ENCODE measurements around the gene KIDINS220. TPM values are rescaled to one million over a fixed set of nuclear protein-coding genes. Genes with fewer than 3 reads are reported as not detected.
A peak's percentile ranks its signal among the peaks of the same experiment; 100 is the strongest.

KIDINS220 gene
- total and polyA plus RNA-seq, 9 of the 15 experiments (the other 6 are each of a cell fraction or from before 2014, with no cell fraction given): 15.2 to 48.0 (median 34.4) TPM

DNA sequence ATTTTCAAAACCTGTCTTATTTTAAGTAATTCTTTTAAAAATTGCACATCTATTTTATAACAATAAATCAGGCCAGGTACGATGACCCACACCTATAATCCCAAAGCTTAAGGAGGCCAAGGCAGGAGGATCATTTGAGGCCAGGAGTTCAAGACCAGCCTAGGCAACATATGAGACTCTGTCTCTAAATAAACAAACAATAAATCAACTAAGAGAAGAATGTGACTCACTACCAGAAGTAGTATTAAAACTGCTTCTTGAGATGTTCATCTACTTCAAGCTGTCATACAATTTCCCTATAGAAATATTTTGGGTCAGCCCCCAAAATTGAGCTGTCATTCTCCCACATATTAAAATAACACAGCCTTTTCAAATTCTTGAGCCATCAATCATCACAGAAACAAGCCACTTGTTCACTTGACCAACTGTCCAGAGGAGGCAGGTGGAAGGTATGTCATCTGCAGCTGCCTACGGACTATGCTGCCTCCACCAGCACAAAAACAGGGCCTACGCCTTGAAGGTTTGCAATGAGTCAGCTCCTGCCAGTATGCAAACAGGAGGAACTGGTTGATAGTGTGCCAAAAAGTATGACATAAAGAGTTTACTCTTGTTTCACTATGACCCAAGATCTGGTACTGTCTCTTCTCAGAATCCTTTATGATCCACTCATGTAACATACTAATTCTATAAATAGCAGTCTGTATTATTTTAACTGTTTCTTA, 33.6 kb downstream of the KIDINS220 start (continued):
- TF ChIP-seq, protein P1, sequence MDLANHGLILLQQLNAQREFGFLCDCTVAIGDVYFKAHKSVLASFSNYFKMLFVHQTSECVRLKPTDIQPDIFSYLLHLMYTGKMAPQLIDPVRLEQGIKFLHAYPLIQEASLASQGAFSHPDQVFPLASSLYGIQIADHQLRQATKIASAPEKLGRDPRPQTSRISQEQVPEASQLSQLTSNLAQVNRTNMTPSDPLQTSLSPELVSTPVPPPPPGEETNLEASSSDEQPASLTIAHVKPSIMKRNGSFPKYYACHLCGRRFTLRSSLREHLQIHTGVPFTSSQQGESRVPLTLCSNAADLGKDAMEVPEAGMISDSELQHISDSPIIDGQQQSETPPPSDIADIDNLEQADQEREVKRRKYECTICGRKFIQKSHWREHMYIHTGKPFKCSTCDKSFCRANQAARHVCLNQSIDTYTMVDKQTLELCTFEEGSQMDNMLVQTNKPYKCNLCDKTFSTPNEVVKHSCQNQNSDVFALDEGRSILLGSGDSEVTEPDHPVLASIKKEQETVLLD (IDR thresholded peaks at IDR 0.05): no peak
- no peak for TF ChIP-seq ZNF561 (CRISPR knock-in tag; conservative IDR thresholded peaks at IDR 0.05)
- no peak for TF ChIP-seq MNT (conservative IDR thresholded peaks at IDR 0.05)
- peak; percentile 46 for TF ChIP-seq TFAP4 (CRISPR knock-in tag; IDR thresholded peaks at IDR 0.05; ENCODE audit: borderline replicate concordance)
- TF ChIP-seq, protein P2, sequence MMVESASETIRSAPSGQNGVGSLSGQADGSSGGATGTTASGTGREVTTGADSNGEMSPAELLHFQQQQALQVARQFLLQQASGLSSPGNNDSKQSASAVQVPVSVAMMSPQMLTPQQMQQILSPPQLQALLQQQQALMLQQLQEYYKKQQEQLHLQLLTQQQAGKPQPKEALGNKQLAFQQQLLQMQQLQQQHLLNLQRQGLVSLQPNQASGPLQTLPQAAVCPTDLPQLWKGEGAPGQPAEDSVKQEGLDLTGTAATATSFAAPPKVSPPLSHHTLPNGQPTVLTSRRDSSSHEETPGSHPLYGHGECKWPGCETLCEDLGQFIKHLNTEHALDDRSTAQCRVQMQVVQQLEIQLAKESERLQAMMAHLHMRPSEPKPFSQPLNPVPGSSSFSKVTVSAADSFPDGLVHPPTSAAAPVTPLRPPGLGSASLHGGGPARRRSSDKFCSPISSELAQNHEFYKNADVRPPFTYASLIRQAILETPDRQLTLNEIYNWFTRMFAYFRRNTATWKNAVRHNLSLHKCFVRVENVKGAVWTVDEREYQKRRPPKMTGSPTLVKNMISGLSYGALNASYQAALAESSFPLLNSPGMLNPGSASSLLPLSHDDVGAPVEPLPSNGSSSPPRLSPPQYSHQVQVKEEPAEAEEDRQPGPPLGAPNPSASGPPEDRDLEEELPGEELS (CRISPR knock-in tag; IDR thresholded peaks at IDR 0.05; ENCODE audit: borderline replicate concordance): no peak
- TF ChIP-seq ZNF224 (CRISPR knock-in tag; IDR thresholded peaks at IDR 0.05): no peak
- TF ChIP-seq ETV6 (IDR thresholded peaks at IDR 0.05; ENCODE audit: borderline replicate concordance in 1 of 2, low read depth in 2 of 2, low read length in 1 of 2): no peak
- TF ChIP-seq ETV6 (CRISPR knock-in tag; IDR thresholded peaks at IDR 0.05; ENCODE audit: borderline replicate concordance): no peak
- TF ChIP-seq, protein P3, sequence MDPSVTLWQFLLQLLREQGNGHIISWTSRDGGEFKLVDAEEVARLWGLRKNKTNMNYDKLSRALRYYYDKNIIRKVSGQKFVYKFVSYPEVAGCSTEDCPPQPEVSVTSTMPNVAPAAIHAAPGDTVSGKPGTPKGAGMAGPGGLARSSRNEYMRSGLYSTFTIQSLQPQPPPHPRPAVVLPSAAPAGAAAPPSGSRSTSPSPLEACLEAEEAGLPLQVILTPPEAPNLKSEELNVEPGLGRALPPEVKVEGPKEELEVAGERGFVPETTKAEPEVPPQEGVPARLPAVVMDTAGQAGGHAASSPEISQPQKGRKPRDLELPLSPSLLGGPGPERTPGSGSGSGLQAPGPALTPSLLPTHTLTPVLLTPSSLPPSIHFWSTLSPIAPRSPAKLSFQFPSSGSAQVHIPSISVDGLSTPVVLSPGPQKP (CRISPR knock-in tag; IDR thresholded peaks at IDR 0.05): no peak
- TF ChIP-seq ZNF511 (CRISPR knock-in tag; IDR thresholded peaks at IDR 0.05): no peak
- no peak for TF ChIP-seq ZBTB7A (IDR thresholded peaks at IDR 0.05; ENCODE audit: borderline replicate concordance, control insufficient read depth, low read depth, low read length)
- TF ChIP-seq PTTG1 (tag; IDR thresholded peaks at IDR 0.05; ENCODE audit: low read depth): no peak
- TF ChIP-seq SMAD2 (IDR thresholded peaks at IDR 0.05; ENCODE audit: low read depth, low read length): no peak
- TF ChIP-seq TRIM24 (IDR thresholded peaks at IDR 0.05): peak in 1 of 2 experiments; percentile 56; a peak in 2 of 4 replicates
- no peak for TF ChIP-seq CGGBP1 (CRISPR knock-in tag; IDR thresholded peaks at IDR 0.05)
- TF ChIP-seq GABPB1 (CRISPR knock-in tag; IDR thresholded peaks at IDR 0.05): no peak
- no peak for TF ChIP-seq ZNF124 (CRISPR knock-in tag; IDR thresholded peaks at IDR 0.05)
- TF ChIP-seq KAT2B (IDR thresholded peaks at IDR 0.05; ENCODE audit: low read depth, low read length): no peak
- TF ChIP-seq SOX6 (IDR thresholded peaks at IDR 0.05): peak; percentile 64; the same call in 1 of the 2 replicates

Measured in K562 (cell line).